Testis (tissue), 3 donors: ENCODE data around the gene B3GALT2. TPM values are rescaled to one million over a fixed set of nuclear protein-coding genes. Genes with fewer than 3 reads are reported as not detected.

Source experiments
- DNase-seq: peaks from one replicate; pipeline ENCODE4 v3.0.0-alpha.2; 2019
- H3K27ac ChIP-seq, 2 donors: fragments of 200-600 bp; sonication (generic); one replicate each; pipeline ENCODE4 v1.5.1; 2019
- H3K27me3 ChIP-seq: fragments of 200-600 bp; sonication (generic); one replicate; pipeline ENCODE4 v1.5.1; 2019
- H3K36me3 ChIP-seq: fragments of 200-600 bp; sonication (generic); one replicate; pipeline ENCODE4 v1.5.1; 2017; ENCODE audit warnings: low read depth; ENCODE audit errors: missing control alignments
- H3K4me1 ChIP-seq: fragments of 200-600 bp; sonication (generic); one replicate; pipeline ENCODE4 v1.5.1; 2019
- H3K4me3 ChIP-seq, 2 donors: fragments of 200-600 bp; sonication (generic); one replicate each; pipeline ENCODE4 v1.5.1; 2017 to 2019
- H3K9me3 ChIP-seq: fragments of 200-600 bp; sonication (generic); one replicate; pipeline ENCODE4 v1.5.1; 2017
- CTCF ChIP-seq, 3 experiments: fragments of 450-650 bp in 2 of 3; fragments of 200-600 bp in 1 of 3; sonication (generic) in 1 of 3; IDR thresholded peaks; one replicate each; pipeline ENCODE4 v1.5.1; 2016 to 2019; ENCODE audit warnings: antibody characterized with exemption in 3 of 3, mild to moderate bottlenecking in 2 of 3, moderate library complexity in 1 of 3
- POLR2A ChIP-seq: fragments of 450-650 bp; IDR thresholded peaks from one replicate; pipeline ENCODE4 v1.6.1; 2017; ENCODE audit warnings: antibody characterized with exemption, mild to moderate bottlenecking, moderate library complexity
- WGBS, 2 donors: methylation state at CpG; one replicate each; pipeline ENCODE4 v1.1.5; 2018; 5-methylcytosine and 5-hydroxymethylcytosine counted together
- intact Hi-C: fragments of 100-400 bp; cut with DNase I; formaldehyde crosslinking; loops from one replicate; pipeline ENCODE4 v1.15.1; 2023; ENCODE audit warnings: low total_unique reads
- microRNA counts, 2 donors: library from miRNA; unstranded; fragments of <30 nt; microRNA quantifications; one replicate each; lab custom pipeline; 2016
- microRNA-seq, 2 donors: library from miRNA; unstranded; fragments of <30 nt; microRNA quantifications; one replicate each; pipeline ENCODE4, GENCODE V29; 2016; ENCODE audit warnings: borderline number of aligned reads in 2 of 2, borderline replicate concordance in 1 of 2
- polyA plus RNA-seq: library from polyadenylated mRNA; stranded (reverse); fragments of 350-450 nt; fragmentation: Illumina TruSeq; extraction: RNeasy Lipid Tissue Mini Kit (QIAGEN cat#74804); gene quantifications from one replicate; pipeline ENCODE4 v1.2.3, GENCODE V29; 2014; ENCODE audit warnings: low read depth, low replicate concordance; ENCODE audit not compliant: insufficient read depth
- small RNA-seq, 2 donors: library from RNA; depleted of rRNA; stranded (forward); fragments of <200 nt; gene quantifications; one replicate each; pipeline ENCODE3, GENCODE V24; 2016
- total RNA-seq, 2 donors: library from RNA; depleted of rRNA; stranded (reverse); fragments of >200 nt; gene quantifications; one replicate each; pipeline ENCODE4 v1.2.3, GENCODE V29; 2016

Gene B3GALT2
- total and polyA plus RNA-seq, 3 donors from 2014 or later: 0.80 to 2.5 (median 1.1) TPM

- no peaks in the 10 kb centered on the region for H3K4me1 ChIP-seq
- no peak overlapping the region for H3K4me3 ChIP-seq
- no peaks in the 10 kb centered on the region for H3K36me3 ChIP-seq
- 76 to 86% methylated on average over 3 of the region's 3 CpGs for WGBS, 2 donors
- DNase-seq: no peak
- H3K27me3 ChIP-seq: no peaks in the 10 kb centered on the region
- H3K9me3 ChIP-seq: no peaks in the 10 kb centered on the region
- intact Hi-C loops: no loop called here
- H3K27ac ChIP-seq: no peak overlapping the region
- no peak for TF ChIP-seq POLR2A
- no peak for TF ChIP-seq CTCF (IDR thresholded peaks at IDR 0.05)
Measured at GRCh38 chr1:193141804-193142203, 44.6 kb downstream of the B3GALT2 start.

GRCh38 chr1:193140254-193140653 is 46.2 kb downstream of the B3GALT2 start:
- no peaks in the 10 kb centered on the region for H3K4me1 ChIP-seq
- H3K36me3 ChIP-seq: no peaks in the 10 kb centered on the region
- no peaks in the 10 kb centered on the region for H3K27me3 ChIP-seq
- no peak overlapping the region for H3K27ac ChIP-seq
- no peak overlapping the region for H3K4me3 ChIP-seq
- intact Hi-C loops: no loop called here
- H3K9me3 ChIP-seq: no peaks in the 10 kb centered on the region
- DNase-seq: no peak
- TF ChIP-seq CTCF (IDR thresholded peaks at IDR 0.05) (no peak), POLR2A (no peak)
- WGBS, 2 donors: 70 to 77% methylated on average over 7 of the region's 7 CpGs

GRCh38 chr1:193131266-193131860 is 55.0 kb downstream of the B3GALT2 start:
- TF ChIP-seq CTCF (IDR thresholded peaks at IDR 0.05) (no peak), POLR2A (no peak)
- no peaks in the 10 kb centered on the region for H3K27me3 ChIP-seq
- intact Hi-C loops: no loop called here
- 91 to 94% methylated on average over 2 of the region's 2 CpGs for WGBS, 2 donors
- no peak for DNase-seq
- H3K4me1 ChIP-seq: no peaks in the 10 kb centered on the region
- H3K27ac ChIP-seq: no peak overlapping the region
- H3K4me3 ChIP-seq: no peak overlapping the region
- no peaks in the 10 kb centered on the region for H3K9me3 ChIP-seq
- H3K36me3 ChIP-seq: no peaks in the 10 kb centered on the region

MicroRNAs encoded within 50 kb of the gene (microRNA counts, 767-probe panel; counts per million panel counts)
- 0 to 152 counts per million in 2 donors for microRNA hsa-miR-1278 (lab: Ali Mortazavi, UCI)

Small RNAs within 50 kb of the gene (microRNA-seq; reads per million reads assigned to microRNA genes)
- gene MIR1278: 0 reads per million in 2 donors

Small RNAs within 50 kb of the gene (small RNA-seq; reads per million reads assigned to genes)
- 0 reads per million in 2 donors for gene MIR1278

Other genes starting within 250 kb of the B3GALT2 start
- 10 to 100 TPM; 38.5 to 55.5 TPM for gene UCHL5, start 127.3 kb downstream of the B3GALT2 start, total RNA-seq
- 17.9 TPM for gene UCHL5, start 127.3 kb downstream of the B3GALT2 start, polyA plus RNA-seq
- 10 to 100 TPM; 95.8 to 96.3 TPM for gene RO60, start 127.0 kb downstream of the B3GALT2 start, total RNA-seq
- gene RO60, start 127.0 kb downstream of the B3GALT2 start, polyA plus RNA-seq: 26.7 TPM
- gene GLRX2, start 81.2 kb downstream of the B3GALT2 start, total RNA-seq: 10 to 100 TPM; 21.2 to 47.6 TPM
- gene GLRX2, start 81.2 kb downstream of the B3GALT2 start, polyA plus RNA-seq: 70.1 TPM
- 10 to 100 TPM; 39.6 to 47.1 TPM for gene CDC73, start 64.6 kb downstream of the B3GALT2 start, total RNA-seq
- gene CDC73, start 64.6 kb downstream of the B3GALT2 start, polyA plus RNA-seq: 31.4 TPM